B cell (primary cell): Measurements from ENCODE around the gene PXK. TPM values are rescaled to one million over a fixed set of nuclear protein-coding genes. Genes with fewer than 3 reads are reported as not detected.

Experiments used
- ATAC-seq: fragments of 200-7000 bp; cut with Tn5 transposase; one replicate; pipeline ENCODE4 v1.10.0; 2021; ENCODE audit warnings: low read depth, mild to moderate bottlenecking, moderate number of reproducible peaks, moderate library complexity
- CTCF ChIA-PET: fragments of 350-600 bp; sonication (Branson Sonifier 250); formaldehyde crosslinking; loops from one replicate; lab custom pipeline; 2021; ENCODE audit warnings: antibody characterized with exemption, inconsistent platforms; lab: Charles Lee
- POLR2A ChIA-PET: fragments of 350-600 bp; sonication (Branson Sonifier 250); formaldehyde crosslinking; loops from one replicate; lab custom pipeline; 2021; ENCODE audit warnings: antibody characterized with exemption; lab: Charles Lee
- DNase-seq: peaks from one replicate; pipeline ENCODE4 v3.0.0; 2013
- H2AFZ ChIP-seq: 2 replicates; pipeline ENCODE4 v1.6.1; 2012; ENCODE audit warnings: mild to moderate bottlenecking, low read depth, low read length; ENCODE audit not compliant: insufficient read depth, poor library complexity, severe bottlenecking
- H3K27ac ChIP-seq, 2 donors: 1 replicate in 1 of 2; 2 replicates in 1 of 2; pipeline ENCODE4 v1.5.1; 2012 to 2013; ENCODE audit warnings: low read length in 2 of 2, mild to moderate bottlenecking in 2 of 2, moderate library complexity in 1 of 2
- H3K27me3 ChIP-seq, 4 experiments: fragments of 200-600 bp in 1 of 4; sonication (generic) in 1 of 4; replicated peaks in 1 of 4; 1 replicate in 2 of 4; 2 replicates in 2 of 4; pipeline versions ENCODE4 v1.6.1 to v1.7.0; 2013 to 2016; ENCODE audit warnings: low read length in 3 of 4, mild to moderate bottlenecking in 2 of 4, mixed read lengths in 1 of 4, moderate library complexity in 1 of 4; ENCODE audit not compliant: insufficient read depth in 4 of 4, control insufficient read depth in 3 of 4; ENCODE audit errors: control extremely low read depth in 1 of 4
- H3K36me3 ChIP-seq, 2 experiments: replicated peaks in 1 of 2; 1 replicate in 1 of 2; 2 replicates in 1 of 2; pipeline versions ENCODE4 v1.6.1 to v1.7.1; 2013; ENCODE audit warnings: low read length in 1 of 2; ENCODE audit not compliant: insufficient read depth in 2 of 2, control insufficient read depth in 1 of 2; ENCODE audit errors: control extremely low read depth in 1 of 2, extremely low read depth in 1 of 2
- H3K4me1 ChIP-seq, 2 donors: fragments of 200-600 bp in 1 of 2; sonication (generic) in 1 of 2; 1 replicate in 1 of 2; 2 replicates in 1 of 2; pipeline versions ENCODE4 v1.5.1 to v1.6.1; 2013 to 2017; ENCODE audit warnings: low read length in 2 of 2; ENCODE audit not compliant: control insufficient read depth in 2 of 2, insufficient read depth in 2 of 2
- H3K4me2 ChIP-seq: replicated peaks from 2 replicates; pipeline ENCODE3; 2012; ENCODE audit warnings: mild to moderate bottlenecking, low read depth, low read length; ENCODE audit not compliant: poor library complexity, severe bottlenecking
- H3K4me3 ChIP-seq, 5 experiments: fragments of 200-600 bp in 1 of 5; sonication (generic) in 1 of 5; 1 replicate in 3 of 5; 2 replicates in 2 of 5; pipeline versions ENCODE4 v1.5.1 to v1.7.0; 2011 to 2016; ENCODE audit warnings: low read length in 4 of 5, mild to moderate bottlenecking in 4 of 5, low read depth in 2 of 5, control low read depth in 1 of 5, moderate library complexity in 1 of 5; ENCODE audit not compliant: insufficient read depth in 1 of 5; ENCODE audit errors: control extremely low read depth in 1 of 5, extremely low read depth in 1 of 5
- H3K79me2 ChIP-seq: fragments of 200-600 bp; sonication (generic); one replicate; pipeline ENCODE4 v1.6.0; 2016; ENCODE audit warnings: low read length; ENCODE audit not compliant: control insufficient read depth, insufficient read depth
- H3K9ac ChIP-seq: fragments of 200-600 bp; sonication (generic); 2 replicates; pipeline ENCODE4 v1.6.1; 2017; ENCODE audit warnings: mild to moderate bottlenecking, low read length, moderate library complexity
- H3K9me3 ChIP-seq, 3 donors: one replicate each; pipeline versions ENCODE4 v1.6.1 to v1.7.1; 2013; ENCODE audit warnings: low read length in 2 of 3; ENCODE audit not compliant: control insufficient read depth in 2 of 3, insufficient read depth in 1 of 3; ENCODE audit errors: control extremely low read depth in 1 of 3
- H4K20me1 ChIP-seq: 2 replicates; pipeline ENCODE4 v1.6.0; 2012; ENCODE audit warnings: mild to moderate bottlenecking, low read length; ENCODE audit not compliant: insufficient read depth, control insufficient read depth, poor library complexity, severe bottlenecking
- H3K27ac Mint-ChIP-seq: one replicate; pipeline ENCODE4 v1.8.0; 2021; ENCODE audit warnings: mixed read lengths
- H3K27me3 Mint-ChIP-seq: one replicate; pipeline ENCODE4 v1.8.0; 2021; ENCODE audit warnings: mixed read lengths
- H3K4me1 Mint-ChIP-seq: one replicate; pipeline ENCODE4 v1.8.0; 2021; ENCODE audit warnings: mixed read lengths
- H3K4me3 Mint-ChIP-seq: one replicate; pipeline ENCODE4 v1.8.0; 2021; ENCODE audit warnings: mixed read lengths
- H3K9me3 Mint-ChIP-seq: one replicate; pipeline ENCODE4 v1.8.0; 2022; ENCODE audit warnings: mixed read lengths; ENCODE audit not compliant: insufficient read depth
- EZH2 ChIP-seq: IDR thresholded peaks from 2 replicates; pipeline ENCODE4 v1.6.1; 2012; ENCODE audit warnings: borderline replicate concordance, low read depth, mild to moderate bottlenecking, moderate library complexity, low read length; ENCODE audit not compliant: insufficient read depth, poor library complexity, severe bottlenecking
- WGBS: methylation state at CpG from one replicate; pipeline ENCODE4 v1.1.5; 2013; ENCODE audit warnings: missing lambda C conversion rate; ENCODE audit not compliant: insufficient coverage; 5-methylcytosine and 5-hydroxymethylcytosine counted together
- intact Hi-C: fragments of 100-400 bp; cut with micrococcal nuclease; formaldehyde crosslinking; loops from one replicate; pipeline ENCODE4 v1.10.0; 2022
- polyA plus RNA-seq: library from polyadenylated mRNA; depleted of rRNA; stranded (reverse); fragments of >200 nt; gene quantifications from 2 replicates; pipeline ENCODE4 v1.2.3, GENCODE V29; 2012
- total RNA-seq, 2 donors: library from RNA; stranded (reverse); fragments of 120-200 nt in 1 of 2; gene quantifications; 1 replicate in 1 of 2; 2 replicates in 1 of 2; pipeline versions ENCODE4 v1.2.3 to v1.2.4, GENCODE V29; 2013 to 2022
- TF ChIP-seq, protein P1 (sequence below): fragments of 200-600 bp; IDR thresholded peaks from one replicate; pipeline ENCODE4 v1.8.0; 2022; ENCODE audit warnings: antibody characterized with exemption, mild to moderate bottlenecking

PXK gene
- total and polyA plus RNA-seq, 2 donors (not counting 1 experiment from before 2014, with no cell fraction given), result 46.8 to 104 TPM

DNA sequence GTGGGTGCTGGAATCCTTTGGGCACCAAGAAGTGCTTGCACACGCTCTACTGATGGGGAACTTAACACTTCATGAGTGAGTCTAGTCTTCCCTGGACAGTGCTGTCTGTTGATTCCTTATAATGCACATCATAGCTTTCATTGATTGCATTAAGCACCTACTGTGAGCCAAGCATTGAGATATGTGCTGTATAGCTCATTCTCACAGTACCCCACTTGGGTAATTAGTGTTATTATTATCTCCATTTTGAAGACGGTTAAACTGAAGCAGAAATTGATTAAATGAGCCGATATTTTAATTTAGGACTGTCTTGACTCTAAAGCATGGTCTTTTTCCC is 101.4 kb downstream of the PXK start:
- WGBS, result no CpG with 5 or more reads among the region's 3 CpGs
- H3K4me2 ChIP-seq, result peak overlapping the region; percentile 84

DNA sequence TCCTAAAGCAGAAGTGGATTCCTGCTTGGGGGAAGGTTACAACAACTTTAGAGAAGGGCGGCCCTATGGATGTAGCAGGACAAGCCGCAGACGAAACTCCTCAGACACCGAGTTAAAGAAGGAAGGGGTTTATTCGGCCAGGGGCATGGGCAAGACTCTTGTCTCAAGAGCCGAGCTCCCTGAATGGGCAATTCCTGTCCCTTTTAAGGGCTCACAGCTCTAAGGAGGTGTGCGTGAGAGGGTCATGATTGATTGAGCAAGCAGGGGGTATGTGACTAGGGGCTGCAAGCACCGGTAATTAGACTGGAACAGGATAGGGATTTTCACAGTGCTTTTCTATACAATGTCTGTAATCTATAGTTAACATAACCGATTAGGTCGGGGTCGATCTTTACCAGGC is 101.8 kb downstream of the PXK start:
- no peaks in the 10 kb centered on the region for H3K27me3 ChIP-seq
- H3K4me1 ChIP-seq, result peaks cover 9 to 22% of the 10 kb centered on the region in 2 donors
- H3K36me3 ChIP-seq, result peaks cover 0 to 27% of the 10 kb centered on the region in 2 experiments
- peaks cover 8% of the 10 kb centered on the region for H4K20me1 ChIP-seq
- no peak overlapping the region for H3K27ac ChIP-seq
- peak overlapping the region; percentile 69 for H2AFZ ChIP-seq
- no peak overlapping the region for H3K27ac Mint-ChIP-seq
- ChIA-PET CTCF (interaction anchor here (1.2 to 4.2 kb wide), 3 partner anchors 10 to 127 kb away, joined by 3 to 18 read pairs (median 4); partner anchors contain the start of genes HTD2 and RPP14), POLR2A (interaction anchor here (1.6 kb wide), 2 partner anchors 57 to 85 kb away, joined by 4 to 5 read pairs; partner anchors contain the start of gene KCTD6)
- no peaks in the 10 kb centered on the region for H3K27me3 Mint-ChIP-seq
- peak overlapping the region; percentile 97 for H3K4me3 Mint-ChIP-seq
- peaks cover 27% of the 10 kb centered on the region for H3K79me2 ChIP-seq
- H3K9ac ChIP-seq, result no peak overlapping the region
- H3K4me1 Mint-ChIP-seq, result peaks cover 25% of the 10 kb centered on the region
- intact Hi-C loops, result loop anchor here (1.0 to 5.0 kb wide), 3 partner anchors 98 to 197 kb away; partner anchors contain the start of gene ABHD6
- no peaks in the 10 kb centered on the region for H3K9me3 Mint-ChIP-seq
- no peak for DNase-seq
- TF ChIP-seq, protein P1, sequence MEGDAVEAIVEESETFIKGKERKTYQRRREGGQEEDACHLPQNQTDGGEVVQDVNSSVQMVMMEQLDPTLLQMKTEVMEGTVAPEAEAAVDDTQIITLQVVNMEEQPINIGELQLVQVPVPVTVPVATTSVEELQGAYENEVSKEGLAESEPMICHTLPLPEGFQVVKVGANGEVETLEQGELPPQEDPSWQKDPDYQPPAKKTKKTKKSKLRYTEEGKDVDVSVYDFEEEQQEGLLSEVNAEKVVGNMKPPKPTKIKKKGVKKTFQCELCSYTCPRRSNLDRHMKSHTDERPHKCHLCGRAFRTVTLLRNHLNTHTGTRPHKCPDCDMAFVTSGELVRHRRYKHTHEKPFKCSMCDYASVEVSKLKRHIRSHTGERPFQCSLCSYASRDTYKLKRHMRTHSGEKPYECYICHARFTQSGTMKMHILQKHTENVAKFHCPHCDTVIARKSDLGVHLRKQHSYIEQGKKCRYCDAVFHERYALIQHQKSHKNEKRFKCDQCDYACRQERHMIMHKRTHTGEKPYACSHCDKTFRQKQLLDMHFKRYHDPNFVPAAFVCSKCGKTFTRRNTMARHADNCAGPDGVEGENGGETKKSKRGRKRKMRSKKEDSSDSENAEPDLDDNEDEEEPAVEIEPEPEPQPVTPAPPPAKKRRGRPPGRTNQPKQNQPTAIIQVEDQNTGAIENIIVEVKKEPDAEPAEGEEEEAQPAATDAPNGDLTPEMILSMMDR, result no peak
- no peak for TF ChIP-seq EZH2
- WGBS, result 98% methylated on average over 6 of the region's 11 CpGs
- H3K4me2 ChIP-seq, result peak overlapping the region; percentile 84
- no peak overlapping the region for H3K4me3 ChIP-seq
- no peak for ATAC-seq
- H3K9me3 ChIP-seq, result no peaks in the 10 kb centered on the region

More for the DNA sequence above, 101.4 kb downstream of the PXK start:
- TF ChIP-seq, protein P1, result no peak
- TF ChIP-seq EZH2, result no peak
- Histone ChIP-seq H3K9ac (peak overlapping the region; percentile 55), H3K27ac (peak overlapping the region; percentile 7 to 40), H3K4me3 (peak overlapping the region; percentile 41 to 93 (median 83)), H3K36me3 (peaks cover 0 to 31% of the 10 kb centered on the region in 2 experiments), H4K20me1 (peaks cover 8% of the 10 kb centered on the region), H3K4me1 (peaks cover 9 to 22% of the 10 kb centered on the region in 2 donors), H3K27me3 (no peaks in the 10 kb centered on the region), H3K79me2 (peaks cover 27% of the 10 kb centered on the region), H2AFZ (peak overlapping the region; percentile 69), H3K9me3 (no peaks in the 10 kb centered on the region)
- ATAC-seq (no peak), DNase-seq (no peak)
- ChIA-PET CTCF (interaction anchor here (1.2 to 4.2 kb wide), 3 partner anchors 10 to 127 kb away, joined by 3 to 18 read pairs (median 4); partner anchors contain the start of genes HTD2 and RPP14), POLR2A (interaction anchor here (1.6 kb wide), 2 partner anchors 58 to 84 kb away, joined by 4 to 5 read pairs; partner anchors contain the start of gene KCTD6)
- H3K27ac Mint-ChIP-seq, result peak overlapping the region; percentile 94
- peak overlapping the region; percentile 97 for H3K4me3 Mint-ChIP-seq
- H3K4me1 Mint-ChIP-seq, result peaks cover 25% of the 10 kb centered on the region
- intact Hi-C loops, result loop anchor here (1.0 to 5.0 kb wide), 3 partner anchors 98 to 197 kb away; partner anchors contain the start of gene ABHD6
- H3K27me3 Mint-ChIP-seq, result no peaks in the 10 kb centered on the region
- no peaks in the 10 kb centered on the region for H3K9me3 Mint-ChIP-seq
